SK-N-SH (cell line): ENCODE results near the gene RPL7A. TPM values are rescaled to one million over a fixed set of nuclear protein-coding genes. Genes with fewer than 3 reads are reported as not detected.

Experiments
- CTCF ChIA-PET: fragments of 300-600, 350-600 bp; formaldehyde crosslinking; extraction: SDS; loops from one replicate; lab custom pipeline; 2021; lab: Yijun Ruan, JAX
- POLR2A ChIA-PET: fragments of 350-600 bp; sonication (Branson Sonifier 250); formaldehyde crosslinking; extraction: SDS; loops from one replicate; lab custom pipeline; 2020; ENCODE audit warnings: antibody characterized with exemption, inconsistent platforms; lab: Yijun Ruan, JAX
- DNase-seq: peaks from one replicate; pipeline ENCODE4 v3.0.0; 2012
- H2AFZ ChIP-seq: fragments of 200-600 bp; sonication (generic); 2 replicates; pipeline ENCODE4 v1.8.1; 2016; ENCODE audit warnings: antibody characterized with exemption, mild to moderate bottlenecking, low read depth
- H3F3A ChIP-seq: fragments of 200-600 bp; sonication (generic); replicated peaks from 2 replicates; pipeline ENCODE3; 2016; ENCODE audit warnings: antibody characterized with exemption, mild to moderate bottlenecking; ENCODE audit not compliant: insufficient read depth
- H3K27ac ChIP-seq, 2 experiments: fragments of 200-500 bp in 1 of 2; fragments of 200-600 bp in 1 of 2; sonication (Bioruptor generic) in 1 of 2; sonication (generic), shearing (Covaris generic) in 1 of 2; 2 replicates each; pipeline versions ENCODE4 v1.5.1 to v1.6.1; 2014 to 2016; ENCODE audit warnings: low read depth in 2 of 2, inconsistent platforms in 1 of 2, low read length in 1 of 2, mild to moderate bottlenecking in 1 of 2, mixed read lengths in 1 of 2
- H3K27me3 ChIP-seq: fragments of 200-600 bp; sonication (generic), shearing (Covaris generic); 2 replicates; pipeline ENCODE4 v1.6.1; 2016; ENCODE audit warnings: mixed run types; ENCODE audit not compliant: insufficient read depth
- H3K36me3 ChIP-seq, 2 experiments: fragments of 200-500 bp in 1 of 2; fragments of 200-600 bp in 1 of 2; sonication (Bioruptor generic) in 1 of 2; sonication (generic) in 1 of 2; replicated peaks in 1 of 2; 2 replicates each; pipeline versions ENCODE3 to v1.5.1; 2014 to 2016; ENCODE audit warnings: low read length in 1 of 2, mild to moderate bottlenecking in 1 of 2; ENCODE audit not compliant: insufficient read depth in 2 of 2, control insufficient read depth in 1 of 2
- H3K4me1 ChIP-seq, 2 experiments: fragments of 200-500 bp in 1 of 2; fragments of 200-600 bp in 1 of 2; sonication (Bioruptor generic) in 1 of 2; sonication (generic), shearing (Covaris generic) in 1 of 2; 2 replicates each; pipeline versions ENCODE4 v1.5.1 to v1.6.1; 2014 to 2016; ENCODE audit warnings: low read depth in 1 of 2, low read length in 1 of 2, mixed run types in 1 of 2; ENCODE audit not compliant: insufficient read depth in 2 of 2, control insufficient read depth in 1 of 2
- H3K4me2 ChIP-seq: fragments of 200-600 bp; sonication (generic), shearing (Covaris generic); 2 replicates; pipeline ENCODE4 v1.6.1; 2017; ENCODE audit warnings: mixed run types
- H3K4me3 ChIP-seq, 2 experiments: fragments of 200-500 bp in 1 of 2; fragments of 200-600 bp in 1 of 2; sonication (Bioruptor generic) in 1 of 2; sonication (generic), shearing (Covaris generic) in 1 of 2; 2 replicates each; pipeline versions ENCODE4 v1.5.1 to v1.8.1; 2014 to 2016; ENCODE audit warnings: low read depth in 2 of 2, inconsistent platforms in 1 of 2, low read length in 1 of 2, mild to moderate bottlenecking in 1 of 2, mixed read lengths in 1 of 2, moderate library complexity in 1 of 2
- H3K79me2 ChIP-seq: fragments of 200-600 bp; sonication (generic); 2 replicates; pipeline ENCODE4 v1.8.1; 2017; ENCODE audit warnings: mild to moderate bottlenecking; ENCODE audit not compliant: insufficient read depth
- H3K9ac ChIP-seq: fragments of 200-600 bp; sonication (generic); 2 replicates; pipeline ENCODE4 v1.6.1; 2017; ENCODE audit warnings: mixed run types
- H3K9me2 ChIP-seq: fragments of 200-600 bp; sonication (generic); 2 replicates; pipeline ENCODE4 v1.6.1; 2017; ENCODE audit warnings: mixed run types
- H3K9me3 ChIP-seq: fragments of 200-600 bp; sonication (generic); 2 replicates; pipeline ENCODE4 v1.6.1; 2017; ENCODE audit warnings: mixed run types, mild to moderate bottlenecking, moderate library complexity
- H4K20me1 ChIP-seq: fragments of 200-600 bp; sonication (generic); 2 replicates; pipeline ENCODE4 v1.6.1; 2017; ENCODE audit warnings: mild to moderate bottlenecking, mixed run types; ENCODE audit not compliant: insufficient read depth
- CHD2 ChIP-seq: fragments of 150-350 bp; IDR thresholded peaks from 2 replicates; pipeline ENCODE4 v1.6.1; 2018; ENCODE audit warnings: low read length; ENCODE audit not compliant: partially characterized antibody
- ELF1 ChIP-seq: IDR thresholded peaks from 2 replicates; pipeline ENCODE4 v1.4.0; 2012
- FOSL2 ChIP-seq: IDR thresholded peaks from 2 replicates; pipeline ENCODE4 v1.4.0; 2012; ENCODE audit warnings: low read depth, mild to moderate bottlenecking, moderate library complexity, borderline replicate concordance
- FOXJ3 ChIP-seq: sonication (generic); formaldehyde crosslinking; IDR thresholded peaks from 2 replicates; pipeline ENCODE4 v1.5.1; 2020; ENCODE audit warnings: mild to moderate bottlenecking, missing genetic modification reagents
- FOXM1 ChIP-seq: IDR thresholded peaks from 2 replicates; pipeline ENCODE4 v1.4.0; 2012; ENCODE audit warnings: low read depth, mild to moderate bottlenecking
- GABPA ChIP-seq: IDR thresholded peaks from 2 replicates; pipeline ENCODE4 v1.4.0; 2012; ENCODE audit warnings: low read depth, mild to moderate bottlenecking
- IRF3 ChIP-seq: fragments of 150-350 bp; IDR thresholded peaks from 2 replicates; pipeline ENCODE4 v1.6.1; 2016; ENCODE audit warnings: mild to moderate bottlenecking, low read depth, low read length
- MEF2A ChIP-seq: IDR thresholded peaks from 2 replicates; pipeline ENCODE4 v1.4.0; 2012; ENCODE audit warnings: low read depth, borderline replicate concordance
- MXI1 ChIP-seq: IDR thresholded peaks from 2 replicates; pipeline ENCODE4 v1.6.1; 2012; ENCODE audit warnings: mild to moderate bottlenecking, low read depth, low read length, improper control_type of control experiment
- REST ChIP-seq: IDR thresholded peaks from 2 replicates; pipeline ENCODE4 v1.6.1; 2012; ENCODE audit warnings: mild to moderate bottlenecking, low read depth, low read length, moderate library complexity
- RFX5 ChIP-seq: IDR thresholded peaks from 2 replicates; pipeline ENCODE4 v1.6.1; 2012; ENCODE audit warnings: mild to moderate bottlenecking, improper control_type of control experiment, low read length
- RXRA ChIP-seq: IDR thresholded peaks from 2 replicates; pipeline ENCODE4 v1.4.0; 2012; ENCODE audit warnings: low read depth, mild to moderate bottlenecking, borderline replicate concordance
- SIN3A ChIP-seq: IDR thresholded peaks from 2 replicates; pipeline ENCODE4 v1.6.1; 2012; ENCODE audit warnings: low read depth, mild to moderate bottlenecking, low read length, moderate library complexity, borderline replicate concordance
- TCF12 ChIP-seq: IDR thresholded peaks from 2 replicates; pipeline ENCODE4 v1.4.0; 2012
- TEAD4 ChIP-seq: IDR thresholded peaks from 2 replicates; pipeline ENCODE4 v1.4.0; 2012; ENCODE audit warnings: mild to moderate bottlenecking, borderline replicate concordance; ENCODE audit not compliant: insufficient read depth
- YY1 ChIP-seq: IDR thresholded peaks from 2 replicates; pipeline ENCODE4 v1.4.0; 2012; ENCODE audit warnings: low read depth, mild to moderate bottlenecking
- WGBS: methylation state at CpG from one replicate; pipeline ENCODE4 v1.1.6; 2017; ENCODE audit warnings: low lambda C conversion rate; 5-methylcytosine and 5-hydroxymethylcytosine counted together
- polyA plus RNA-seq, 3 experiments: library from polyadenylated mRNA; depleted of rRNA; stranded (reverse); fragments of >200 nt; gene quantifications; 2 replicates each; pipeline ENCODE4 v1.2.3, GENCODE V29; 2012

Gene RPL7A
- polyA plus RNA-seq, 1 of the 3 experiments (the other 2 are of a cell fraction), result 4,121 TPM

GRCh38 chr9:133309608-133310007 lies 38.4 kb upstream of the RPL7A start:
- Histone ChIP-seq H3K4me3 (no peak overlapping the region), H3K36me3 (no peaks in the 10 kb centered on the region), H2AFZ (no peak overlapping the region), H3K9ac (no peak overlapping the region), H3K4me1 (no peaks in the 10 kb centered on the region), H3F3A (no peaks in the 10 kb centered on the region), H3K9me2 (no peaks in the 10 kb centered on the region), H3K79me2 (no peaks in the 10 kb centered on the region), H3K27ac (no peak overlapping the region), H3K27me3 (peaks cover 10% of the 10 kb centered on the region; the same call in 1 of the 2 replicates), H3K4me2 (no peak overlapping the region), H3K9me3 (no peaks in the 10 kb centered on the region), H4K20me1 (no peaks in the 10 kb centered on the region)
- TF ChIP-seq SIN3A (no peak), MXI1 (no peak), ELF1 (no peak), TCF12 (no peak), CHD2 (no peak), GABPA (no peak), FOSL2 (no peak), RFX5 (no peak), MEF2A (no peak), FOXJ3 (CRISPR knock-in tag) (no peak), FOXM1 (no peak), TEAD4 (no peak), YY1 (no peak), IRF3 (no peak), RXRA (no peak), REST (no peak)
- DNase-seq, result no peak
- ChIA-PET POLR2A (no interaction called here), CTCF (no interaction called here)
- WGBS, result 18% methylated on average over 6 of the region's 6 CpGs
